Measurements from ENCODE around the gene KDM6A. TPM values are rescaled to one million over a fixed set of nuclear protein-coding genes. Genes with fewer than 3 reads are reported as not detected.
"Not testable (repeated sequence)": the region's sequence is repeated elsewhere in the genome, so short reads cannot be mapped to it uniquely, and the experiment has no call there.

KDM6A gene
- total RNA-seq, 6 donors from 2014 or later, result 19.9 to 62.0 (median 26.6) TPM

GRCh38 chrX:44908153-44908552, 35.2 kb downstream of the KDM6A start:
- no peak overlapping the region for H3K4me3 ChIP-seq
- WGBS, 2 donors, result 40 to 81% methylated on average over 1 to 3 of the region's 3 CpGs
- DNase-seq (no peak), ATAC-seq (ENCODE audit: low FRiP score in 2 of 2) (no peak)
- no peak overlapping the region for H3K27ac ChIP-seq
- no peaks in the 10 kb centered on the region for H3K9me3 ChIP-seq
- TF ChIP-seq CTCF (IDR thresholded peaks at IDR 0.05) (no peak), EP300 (IDR thresholded peaks at IDR 0.05) (no peak), POLR2AphosphoS5 (IDR thresholded peaks at IDR 0.05) (no peak), POLR2A (IDR thresholded peaks at IDR 0.05) (no peak)
- H3K36me3 ChIP-seq, result no peaks in the 10 kb centered on the region
- peaks cover 0 to 54% (median 23%) of the 10 kb centered on the region in 4 donors for H3K4me1 ChIP-seq
- no peaks in the 10 kb centered on the region for H3K27me3 ChIP-seq

GRCh38 chrX:44908827-44909226, 35.8 kb downstream of the KDM6A start:
- WGBS, 2 donors, result 54 to 57% methylated on average over 3 of the region's 3 CpGs
- Histone ChIP-seq H3K4me1 (peaks cover 0 to 53% (median 25%) of the 10 kb centered on the region in 4 donors), H3K9me3 (no peaks in the 10 kb centered on the region), H3K4me3 (no peak overlapping the region), H3K27ac (no peak overlapping the region), H3K27me3 (no peaks in the 10 kb centered on the region), H3K36me3 (no peaks in the 10 kb centered on the region)
- no peak for DNase-seq
- TF ChIP-seq EP300 (IDR thresholded peaks at IDR 0.05) (no peak), POLR2A (IDR thresholded peaks at IDR 0.05) (no peak), CTCF (IDR thresholded peaks at IDR 0.05) (no peak), POLR2AphosphoS5 (IDR thresholded peaks at IDR 0.05) (no peak)
- ATAC-seq (ENCODE audit: low FRiP score in 2 of 2), result no peak

- not testable (repeated sequence) for H3K27me3 ChIP-seq; H3K27ac ChIP-seq; H3K9me3 ChIP-seq; ATAC-seq (ENCODE audit: low FRiP score in 2 of 2); H3K36me3 ChIP-seq; DNase-seq; H3K4me3 ChIP-seq
- peaks cover 0 to 53% (median 24%) of the 10 kb centered on the region in 4 donors for H3K4me1 ChIP-seq
- WGBS, 2 donors, result 81 to 97% methylated on average over 3 to 4 of the region's 4 CpGs
These were observed 37.5 kb downstream of the KDM6A start for GRCh38 chrX:44910508-44910907.

GRCh38 chrX:44911074-44911600, 38.1 kb downstream of the KDM6A start:
- DNase-seq, result peak in 1 of 2 donors; percentile 33
- peaks cover 0 to 53% (median 25%) of the 10 kb centered on the region in 4 donors for H3K4me1 ChIP-seq
- not testable (repeated sequence) for ATAC-seq (ENCODE audit: low FRiP score in 2 of 2)

GRCh38 chrX:44913656-44914531, 40.9 kb downstream of the KDM6A start:
- DNase-seq (no peak), ATAC-seq (ENCODE audit: low FRiP score in 2 of 2) (no peak)
- H3K4me1 ChIP-seq, result peaks cover 0 to 42% (median 18%) of the 10 kb centered on the region in 4 donors
- TF ChIP-seq CTCF (IDR thresholded peaks at IDR 0.05), result no peak
- TF ChIP-seq POLR2A (IDR thresholded peaks at IDR 0.05), result no peak
- no peak for TF ChIP-seq EP300 (IDR thresholded peaks at IDR 0.05)
- no peak for TF ChIP-seq POLR2AphosphoS5 (IDR thresholded peaks at IDR 0.05)
- H3K36me3 ChIP-seq, result no peaks in the 10 kb centered on the region
- 82 to 85% methylated on average over 9 of the region's 9 CpGs for WGBS, 2 donors
- no peaks in the 10 kb centered on the region for H3K27me3 ChIP-seq
- no peak overlapping the region for H3K27ac ChIP-seq
- H3K9me3 ChIP-seq, result no peaks in the 10 kb centered on the region
- no peak overlapping the region for H3K4me3 ChIP-seq

More at GRCh38 chrX:44911074-44911600, 38.1 kb downstream of the KDM6A start:
- H3K36me3 ChIP-seq, H3K4me3 ChIP-seq, H3K27me3 ChIP-seq, H3K9me3 ChIP-seq, H3K27ac ChIP-seq: not testable (repeated sequence)
- WGBS, 2 donors, result 98% methylated on average over 13 of the region's 45 CpGs; no CpG with 5 or more reads in 1 of the 2 donors

All from upper lobe of left lung (tissue), 6 donors.